GM21723 (cell line): ENCODE measurements around the gene KREMEN1.

ENCODE experiments used
- ATAC-seq: cut with Tn5 transposase; IDR thresholded peaks from one replicate; pipeline ENCODE4 v1.9.1; 2021; ENCODE audit warnings: mild to moderate bottlenecking, moderate library complexity; ENCODE audit not compliant: unreplicated experiment

Gene KREMEN1

DNA sequence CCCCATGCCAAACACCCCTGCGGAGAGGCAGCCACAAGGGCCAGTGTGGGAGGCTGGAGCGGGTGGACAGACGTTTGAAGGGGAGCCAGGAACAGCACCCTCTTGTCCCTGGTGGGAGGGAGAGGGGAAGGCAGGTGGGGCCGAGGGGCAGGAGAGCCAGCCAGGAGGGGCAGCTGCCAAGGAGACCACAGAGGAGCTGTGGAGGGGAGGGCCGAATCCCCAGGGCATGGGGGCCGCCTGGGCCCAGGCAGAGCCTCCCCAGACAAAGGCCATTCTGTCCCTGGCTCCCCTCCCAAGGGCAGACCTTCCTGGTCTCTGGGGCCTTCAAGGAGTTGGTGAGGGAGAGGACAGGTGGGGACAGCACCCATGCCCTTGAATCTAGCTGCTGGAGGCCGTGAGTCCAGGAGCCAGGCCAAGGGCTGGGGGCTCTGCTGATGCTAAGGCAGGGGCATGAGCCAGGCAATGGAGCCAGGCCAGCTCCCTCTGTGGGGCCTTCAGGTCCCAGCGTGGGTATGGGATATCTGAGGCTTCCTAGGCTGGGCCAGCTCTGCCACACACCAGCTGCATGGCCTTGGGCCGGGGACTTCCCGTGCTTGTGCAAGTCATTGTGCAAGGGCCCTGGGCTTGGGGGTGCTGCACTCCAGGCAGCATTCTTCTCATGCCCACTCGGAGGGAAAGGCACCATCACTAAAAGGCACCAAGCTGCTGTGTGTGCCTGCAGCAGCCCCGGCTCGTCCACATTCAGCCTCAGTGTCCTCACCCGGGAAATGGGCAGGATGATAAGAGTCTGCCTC lies 144.2 kb downstream of the KREMEN1 start:
- ATAC-seq, result no peak
